SK-N-SH (cell line): ENCODE results near the gene HIF1A. TPM values are rescaled to one million over a fixed set of nuclear protein-coding genes. Genes with fewer than 3 reads are reported as not detected.

Experiments
- CTCF ChIA-PET: fragments of 300-600, 350-600 bp; formaldehyde crosslinking; extraction: SDS; loops from one replicate; lab custom pipeline; 2021; lab: Yijun Ruan, JAX
- POLR2A ChIA-PET: fragments of 350-600 bp; sonication (Branson Sonifier 250); formaldehyde crosslinking; extraction: SDS; loops from one replicate; lab custom pipeline; 2020; ENCODE audit warnings: antibody characterized with exemption, inconsistent platforms; lab: Yijun Ruan, JAX
- DNase-seq: peaks from one replicate; pipeline ENCODE4 v3.0.0; 2012
- H2AFZ ChIP-seq: fragments of 200-600 bp; sonication (generic); 2 replicates; pipeline ENCODE4 v1.8.1; 2016; ENCODE audit warnings: antibody characterized with exemption, mild to moderate bottlenecking, low read depth
- H3F3A ChIP-seq: fragments of 200-600 bp; sonication (generic); replicated peaks from 2 replicates; pipeline ENCODE3; 2016; ENCODE audit warnings: antibody characterized with exemption, mild to moderate bottlenecking; ENCODE audit not compliant: insufficient read depth
- H3K27ac ChIP-seq, 2 experiments: fragments of 200-500 bp in 1 of 2; fragments of 200-600 bp in 1 of 2; sonication (Bioruptor generic) in 1 of 2; sonication (generic), shearing (Covaris generic) in 1 of 2; 2 replicates each; pipeline versions ENCODE4 v1.5.1 to v1.6.1; 2014 to 2016; ENCODE audit warnings: low read depth in 2 of 2, inconsistent platforms in 1 of 2, low read length in 1 of 2, mild to moderate bottlenecking in 1 of 2, mixed read lengths in 1 of 2
- H3K27me3 ChIP-seq: fragments of 200-600 bp; sonication (generic), shearing (Covaris generic); 2 replicates; pipeline ENCODE4 v1.6.1; 2016; ENCODE audit warnings: mixed run types; ENCODE audit not compliant: insufficient read depth
- H3K36me3 ChIP-seq, 2 experiments: fragments of 200-500 bp in 1 of 2; fragments of 200-600 bp in 1 of 2; sonication (Bioruptor generic) in 1 of 2; sonication (generic) in 1 of 2; replicated peaks in 1 of 2; 2 replicates each; pipeline versions ENCODE3 to v1.5.1; 2014 to 2016; ENCODE audit warnings: low read length in 1 of 2, mild to moderate bottlenecking in 1 of 2; ENCODE audit not compliant: insufficient read depth in 2 of 2, control insufficient read depth in 1 of 2
- H3K4me1 ChIP-seq, 2 experiments: fragments of 200-500 bp in 1 of 2; fragments of 200-600 bp in 1 of 2; sonication (Bioruptor generic) in 1 of 2; sonication (generic), shearing (Covaris generic) in 1 of 2; 2 replicates each; pipeline versions ENCODE4 v1.5.1 to v1.6.1; 2014 to 2016; ENCODE audit warnings: low read depth in 1 of 2, low read length in 1 of 2, mixed run types in 1 of 2; ENCODE audit not compliant: insufficient read depth in 2 of 2, control insufficient read depth in 1 of 2
- H3K4me2 ChIP-seq: fragments of 200-600 bp; sonication (generic), shearing (Covaris generic); 2 replicates; pipeline ENCODE4 v1.6.1; 2017; ENCODE audit warnings: mixed run types
- H3K4me3 ChIP-seq, 2 experiments: fragments of 200-500 bp in 1 of 2; fragments of 200-600 bp in 1 of 2; sonication (Bioruptor generic) in 1 of 2; sonication (generic), shearing (Covaris generic) in 1 of 2; 2 replicates each; pipeline versions ENCODE4 v1.5.1 to v1.8.1; 2014 to 2016; ENCODE audit warnings: low read depth in 2 of 2, inconsistent platforms in 1 of 2, low read length in 1 of 2, mild to moderate bottlenecking in 1 of 2, mixed read lengths in 1 of 2, moderate library complexity in 1 of 2
- H3K79me2 ChIP-seq: fragments of 200-600 bp; sonication (generic); 2 replicates; pipeline ENCODE4 v1.8.1; 2017; ENCODE audit warnings: mild to moderate bottlenecking; ENCODE audit not compliant: insufficient read depth
- H3K9ac ChIP-seq: fragments of 200-600 bp; sonication (generic); 2 replicates; pipeline ENCODE4 v1.6.1; 2017; ENCODE audit warnings: mixed run types
- H3K9me2 ChIP-seq: fragments of 200-600 bp; sonication (generic); 2 replicates; pipeline ENCODE4 v1.6.1; 2017; ENCODE audit warnings: mixed run types
- H3K9me3 ChIP-seq: fragments of 200-600 bp; sonication (generic); 2 replicates; pipeline ENCODE4 v1.6.1; 2017; ENCODE audit warnings: mixed run types, mild to moderate bottlenecking, moderate library complexity
- H4K20me1 ChIP-seq: fragments of 200-600 bp; sonication (generic); 2 replicates; pipeline ENCODE4 v1.6.1; 2017; ENCODE audit warnings: mild to moderate bottlenecking, mixed run types; ENCODE audit not compliant: insufficient read depth
- ELF1 ChIP-seq: IDR thresholded peaks from 2 replicates; pipeline ENCODE4 v1.4.0; 2012
- GATA2 ChIP-seq: sonication (generic); formaldehyde crosslinking; IDR thresholded peaks from 2 replicates; pipeline ENCODE4 v1.5.0; 2020; ENCODE audit warnings: mild to moderate bottlenecking, missing genetic modification reagents
- WGBS: methylation state at CpG from one replicate; pipeline ENCODE4 v1.1.6; 2017; ENCODE audit warnings: low lambda C conversion rate; 5-methylcytosine and 5-hydroxymethylcytosine counted together
- polyA plus RNA-seq, 3 experiments: library from polyadenylated mRNA; depleted of rRNA; stranded (reverse); fragments of >200 nt; gene quantifications; 2 replicates each; pipeline ENCODE4 v1.2.3, GENCODE V29; 2012
- TF ChIP-seq, protein P1 (sequence below): IDR thresholded peaks from 2 replicates; pipeline ENCODE4; 2012
- TF ChIP-seq, protein P2 (sequence below): fragments of 200-600 bp; sonication (generic); IDR thresholded peaks from 2 replicates; pipeline ENCODE4 v1.6.1; 2017; ENCODE audit warnings: antibody characterized with exemption, mild to moderate bottlenecking, moderate library complexity
- TF ChIP-seq, protein P3 (sequence below): IDR thresholded peaks from 2 replicates; pipeline ENCODE4 v1.4.0; 2012; ENCODE audit warnings: low read depth
- TF ChIP-seq, protein P4 (sequence below): IDR thresholded peaks from 2 replicates; pipeline ENCODE4 v1.4.0; 2012; ENCODE audit warnings: low read depth, borderline replicate concordance

HIF1A gene
- polyA plus RNA-seq, 1 of the 3 experiments (the other 2 are of a cell fraction) = 20.8 TPM

DNA sequence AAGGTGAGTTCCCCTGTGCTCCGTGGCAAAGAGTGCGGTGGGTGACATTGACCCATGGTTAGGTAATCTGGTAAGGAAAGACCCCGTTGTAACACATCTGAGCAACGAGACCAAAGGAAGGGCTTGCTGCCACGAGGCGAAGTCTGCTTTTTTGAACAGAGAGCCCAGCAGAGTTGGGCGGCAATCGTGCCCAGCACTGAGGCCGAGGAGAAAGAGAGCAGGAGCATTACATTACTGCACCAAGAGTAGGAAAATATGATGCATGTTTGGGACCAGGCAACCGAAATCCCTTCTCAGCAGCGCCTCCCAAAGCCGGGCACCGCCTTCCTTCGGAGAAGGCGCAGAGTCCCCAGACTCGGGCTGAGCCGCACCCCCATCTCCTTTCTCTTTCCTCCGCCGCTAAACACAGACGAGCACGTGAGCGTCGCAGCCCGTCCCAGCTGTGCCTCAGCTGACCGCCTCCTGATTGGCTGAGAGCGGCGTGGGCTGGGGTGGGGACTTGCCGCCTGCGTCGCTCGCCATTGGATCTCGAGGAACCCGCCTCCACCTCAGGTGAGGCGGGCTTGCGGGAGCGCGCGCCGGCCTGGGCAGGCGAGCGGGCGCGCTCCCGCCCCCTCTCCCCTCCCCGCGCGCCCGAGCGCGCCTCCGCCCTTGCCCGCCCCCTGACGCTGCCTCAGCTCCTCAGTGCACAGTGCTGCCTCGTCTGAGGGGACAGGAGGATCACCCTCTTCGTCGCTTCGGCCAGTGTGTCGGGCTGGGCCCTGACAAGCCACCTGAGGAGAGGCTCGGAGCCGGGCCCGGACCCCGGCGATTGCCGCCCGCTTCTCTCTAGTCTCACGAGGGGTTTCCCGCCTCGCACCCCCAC lies at the start of gene HIF1A (continued):
- TF ChIP-seq, protein P1, sequence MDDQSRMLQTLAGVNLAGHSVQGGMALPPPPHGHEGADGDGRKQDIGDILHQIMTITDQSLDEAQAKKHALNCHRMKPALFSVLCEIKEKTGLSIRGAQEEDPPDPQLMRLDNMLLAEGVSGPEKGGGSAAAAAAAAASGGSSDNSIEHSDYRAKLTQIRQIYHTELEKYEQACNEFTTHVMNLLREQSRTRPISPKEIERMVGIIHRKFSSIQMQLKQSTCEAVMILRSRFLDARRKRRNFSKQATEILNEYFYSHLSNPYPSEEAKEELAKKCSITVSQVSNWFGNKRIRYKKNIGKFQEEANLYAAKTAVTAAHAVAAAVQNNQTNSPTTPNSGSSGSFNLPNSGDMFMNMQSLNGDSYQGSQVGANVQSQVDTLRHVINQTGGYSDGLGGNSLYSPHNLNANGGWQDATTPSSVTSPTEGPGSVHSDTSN = peak; percentile 88

DNA sequence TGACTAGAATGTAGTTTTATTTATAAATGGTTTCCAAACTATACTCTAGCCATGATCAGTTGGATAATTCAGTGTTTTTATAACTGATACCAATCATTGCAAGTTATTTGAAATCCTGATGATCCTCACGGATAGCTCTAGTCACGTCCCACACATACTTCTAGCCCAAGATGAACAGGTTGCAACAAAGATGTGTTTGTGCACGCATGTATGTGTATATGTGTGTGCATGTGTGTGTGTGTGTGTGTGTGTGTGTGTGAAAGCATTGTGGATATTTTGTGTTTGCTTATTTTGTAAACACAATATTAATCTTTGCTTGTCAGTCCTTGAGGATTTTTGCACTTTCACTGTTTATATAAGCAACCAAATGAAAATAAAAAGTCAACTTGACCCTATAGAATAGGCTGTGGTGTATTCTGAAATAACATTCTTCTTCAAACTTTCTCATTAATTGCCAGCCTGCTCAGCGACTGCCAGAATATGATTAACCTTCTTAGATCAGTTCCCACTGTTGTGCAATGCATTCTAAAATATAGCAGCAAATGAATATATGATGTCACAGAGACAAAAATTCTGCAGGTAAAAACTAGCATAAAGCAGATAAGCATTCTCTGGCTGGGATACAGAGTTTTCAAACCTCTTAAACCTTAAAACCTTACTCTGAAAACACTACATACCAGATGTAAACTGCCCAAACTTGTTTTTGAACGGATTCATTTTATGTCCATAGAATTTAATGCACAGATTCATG lies 48.8 kb upstream of the HIF1A start:
- Histone ChIP-seq H2AFZ (no peak overlapping the region), H3K9me3 (no peaks in the 10 kb centered on the region), H3K4me1 (peaks cover 6 to 19% of the 10 kb centered on the region in 2 experiments; a peak in 2 of 4 replicates)
- TF ChIP-seq GATA2 (CRISPR knock-in tag) = no peak
- TF ChIP-seq, protein P2, sequence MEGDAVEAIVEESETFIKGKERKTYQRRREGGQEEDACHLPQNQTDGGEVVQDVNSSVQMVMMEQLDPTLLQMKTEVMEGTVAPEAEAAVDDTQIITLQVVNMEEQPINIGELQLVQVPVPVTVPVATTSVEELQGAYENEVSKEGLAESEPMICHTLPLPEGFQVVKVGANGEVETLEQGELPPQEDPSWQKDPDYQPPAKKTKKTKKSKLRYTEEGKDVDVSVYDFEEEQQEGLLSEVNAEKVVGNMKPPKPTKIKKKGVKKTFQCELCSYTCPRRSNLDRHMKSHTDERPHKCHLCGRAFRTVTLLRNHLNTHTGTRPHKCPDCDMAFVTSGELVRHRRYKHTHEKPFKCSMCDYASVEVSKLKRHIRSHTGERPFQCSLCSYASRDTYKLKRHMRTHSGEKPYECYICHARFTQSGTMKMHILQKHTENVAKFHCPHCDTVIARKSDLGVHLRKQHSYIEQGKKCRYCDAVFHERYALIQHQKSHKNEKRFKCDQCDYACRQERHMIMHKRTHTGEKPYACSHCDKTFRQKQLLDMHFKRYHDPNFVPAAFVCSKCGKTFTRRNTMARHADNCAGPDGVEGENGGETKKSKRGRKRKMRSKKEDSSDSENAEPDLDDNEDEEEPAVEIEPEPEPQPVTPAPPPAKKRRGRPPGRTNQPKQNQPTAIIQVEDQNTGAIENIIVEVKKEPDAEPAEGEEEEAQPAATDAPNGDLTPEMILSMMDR = no peak
- TF ChIP-seq ELF1 = no peak
- TF ChIP-seq, protein P3, sequence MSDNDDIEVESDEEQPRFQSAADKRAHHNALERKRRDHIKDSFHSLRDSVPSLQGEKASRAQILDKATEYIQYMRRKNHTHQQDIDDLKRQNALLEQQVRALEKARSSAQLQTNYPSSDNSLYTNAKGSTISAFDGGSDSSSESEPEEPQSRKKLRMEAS = no peak
- TF ChIP-seq, all 33 proteins: peak for 0
- Histone ChIP-seq H3F3A (no peaks in the 10 kb centered on the region), H3K4me3 (no peak overlapping the region), H3K9ac (no peak overlapping the region), H3K9me2 (no peaks in the 10 kb centered on the region), H4K20me1 (no peaks in the 10 kb centered on the region), H3K36me3 (no peaks in the 10 kb centered on the region), H3K4me2 (no peak overlapping the region), H3K79me2 (no peaks in the 10 kb centered on the region), H3K27ac (no peak overlapping the region), H3K27me3 (no peaks in the 10 kb centered on the region)
- POLR2A ChIA-PET = no interaction called here
- whole genome bisulfite sequencing = 81% methylated on average over 5 of the region's 5 CpGs
- no peak for DNase-seq
- CTCF ChIA-PET = no interaction called here

DNA sequence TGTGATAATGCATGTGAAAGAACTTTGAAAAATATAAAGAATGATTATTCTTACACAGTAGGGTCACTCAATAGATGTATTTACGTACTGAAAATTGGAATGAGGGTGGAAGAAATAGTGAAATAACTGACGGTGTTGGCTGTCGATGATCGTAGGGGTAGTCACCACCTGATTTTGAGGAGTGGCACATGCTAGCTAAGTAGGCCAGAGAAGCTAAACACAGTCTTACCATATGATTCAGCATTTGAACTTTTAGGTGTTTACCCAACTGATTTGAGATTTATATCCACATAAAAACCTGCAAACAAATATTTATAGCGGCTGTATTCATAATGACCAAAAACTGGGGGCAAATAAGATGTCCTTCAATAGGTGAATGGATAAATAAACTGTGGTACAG lies 47.6 kb upstream of the HIF1A start:
- TF ChIP-seq, protein P4, sequence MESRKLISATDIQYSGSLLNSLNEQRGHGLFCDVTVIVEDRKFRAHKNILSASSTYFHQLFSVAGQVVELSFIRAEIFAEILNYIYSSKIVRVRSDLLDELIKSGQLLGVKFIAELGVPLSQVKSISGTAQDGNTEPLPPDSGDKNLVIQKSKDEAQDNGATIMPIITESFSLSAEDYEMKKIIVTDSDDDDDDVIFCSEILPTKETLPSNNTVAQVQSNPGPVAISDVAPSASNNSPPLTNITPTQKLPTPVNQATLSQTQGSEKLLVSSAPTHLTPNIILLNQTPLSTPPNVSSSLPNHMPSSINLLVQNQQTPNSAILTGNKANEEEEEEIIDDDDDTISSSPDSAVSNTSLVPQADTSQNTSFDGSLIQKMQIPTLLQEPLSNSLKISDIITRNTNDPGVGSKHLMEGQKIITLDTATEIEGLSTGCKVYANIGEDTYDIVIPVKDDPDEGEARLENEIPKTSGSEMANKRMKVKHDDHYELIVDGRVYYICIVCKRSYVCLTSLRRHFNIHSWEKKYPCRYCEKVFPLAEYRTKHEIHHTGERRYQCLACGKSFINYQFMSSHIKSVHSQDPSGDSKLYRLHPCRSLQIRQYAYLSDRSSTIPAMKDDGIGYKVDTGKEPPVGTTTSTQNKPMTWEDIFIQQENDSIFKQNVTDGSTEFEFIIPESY = no peak
- TF ChIP-seq, protein P2 = no peak
- TF ChIP-seq, protein P3 = no peak
- TF ChIP-seq, all 33 proteins: peak for 0
- CTCF ChIA-PET = no interaction called here

More for the DNA sequence above, 47.6 kb upstream of the HIF1A start:
- Histone ChIP-seq H2AFZ (no peak overlapping the region), H3K36me3 (no peaks in the 10 kb centered on the region), H3K79me2 (no peaks in the 10 kb centered on the region), H3F3A (no peaks in the 10 kb centered on the region), H3K4me3 (no peak overlapping the region), H3K9me2 (no peaks in the 10 kb centered on the region), H3K27ac (no peak overlapping the region), H4K20me1 (no peaks in the 10 kb centered on the region), H3K27me3 (no peaks in the 10 kb centered on the region), H3K4me1 (peaks cover 6 to 19% of the 10 kb centered on the region in 2 experiments; a peak in 2 of 4 replicates), H3K9ac (no peak overlapping the region), H3K4me2 (no peak overlapping the region), H3K9me3 (no peaks in the 10 kb centered on the region)
- POLR2A ChIA-PET = no interaction called here
- DNase-seq = no peak
- 92% methylated on average over 5 of the region's 5 CpGs for WGBS
